SK-N-SH treated with all-trans-retinoic acid at 6 μM for 48 hours (cell line): ENCODE measurements around the gene KIFAP3.
"Not testable (repeated sequence)": the region's sequence is repeated elsewhere in the genome, so short reads cannot be mapped to it uniquely, and the experiment has no call there.

Experiments
- ATAC-seq: fragments of 200-7000 bp; cut with Tn5 transposase; 3 replicates; pipeline ENCODE4 v1.9.1; 2020; ENCODE audit warnings: mild to moderate bottlenecking, moderate library complexity
- ARNTL ChIP-seq: fragments of 450-650 bp; formaldehyde crosslinking; IDR thresholded peaks from 2 replicates; pipeline ENCODE4 v1.5.0; 2020; ENCODE audit warnings: low read depth, mild to moderate bottlenecking, moderate library complexity, borderline replicate concordance
- CREB5 ChIP-seq: fragments of 250-450 bp; sonication (Bioruptor Pico); IDR thresholded peaks from 2 replicates; pipeline ENCODE4 v1.5.1; 2020; ENCODE audit warnings: low read depth, mild to moderate bottlenecking, moderate library complexity
- CSDC2 ChIP-seq: fragments of 250-450 bp; sonication (Bioruptor Pico); IDR thresholded peaks from 2 replicates; pipeline ENCODE4 v1.5.0; 2020; ENCODE audit warnings: mild to moderate bottlenecking, moderate library complexity
- ESRRG ChIP-seq: fragments of 250-450 bp; sonication (Bioruptor Pico); IDR thresholded peaks from 2 replicates; pipeline ENCODE4 v1.6.1; 2021; ENCODE audit warnings: mild to moderate bottlenecking
- GLIS3 ChIP-seq: fragments of 250-450 bp; sonication (Bioruptor Pico); IDR thresholded peaks from 2 replicates; pipeline ENCODE4 v1.5.0; 2020; ENCODE audit warnings: mild to moderate bottlenecking, moderate library complexity
- OSR1 ChIP-seq: fragments of 250-450 bp; sonication (Bioruptor Pico); IDR thresholded peaks from 2 replicates; pipeline ENCODE4 v1.8.0; 2022; ENCODE audit warnings: moderate library complexity, mild to moderate bottlenecking, inconsistent platforms
- POU6F1 ChIP-seq: fragments of 250-450 bp; sonication (Bioruptor Pico); IDR thresholded peaks from 2 replicates; pipeline ENCODE4 v1.8.0; 2021; ENCODE audit warnings: low read depth, mild to moderate bottlenecking, moderate library complexity, borderline replicate concordance
- PPARA ChIP-seq: fragments of 250-450 bp; sonication (Bioruptor Pico); IDR thresholded peaks from 2 replicates; pipeline ENCODE4 v1.5.0; 2020; ENCODE audit warnings: mild to moderate bottlenecking, borderline replicate concordance
- RARB ChIP-seq: fragments of 250-450 bp; sonication (Bioruptor Pico); IDR thresholded peaks from 2 replicates; pipeline ENCODE4 v1.8.0; 2021; ENCODE audit warnings: mild to moderate bottlenecking, moderate library complexity
- SNAI2 ChIP-seq: fragments of 250-450 bp; sonication (Bioruptor Pico); IDR thresholded peaks from 2 replicates; pipeline ENCODE4 v1.5.0; 2020; ENCODE audit warnings: mild to moderate bottlenecking, moderate library complexity
- TCF4 ChIP-seq: fragments of 250-450 bp; sonication (Bioruptor Pico); IDR thresholded peaks from 2 replicates; pipeline ENCODE4 v1.8.0; 2021; ENCODE audit warnings: mild to moderate bottlenecking, moderate library complexity, borderline replicate concordance
- TOX ChIP-seq: fragments of 250-450 bp; sonication (Bioruptor Pico); IDR thresholded peaks from 2 replicates; pipeline ENCODE4 v1.8.0; 2021; ENCODE audit warnings: mild to moderate bottlenecking, moderate library complexity, borderline replicate concordance
- TSHZ2 ChIP-seq: fragments of 250-450 bp; sonication (Bioruptor Pico); IDR thresholded peaks from 2 replicates; pipeline ENCODE4 v1.5.0; 2020; ENCODE audit warnings: mild to moderate bottlenecking, moderate library complexity
- ZC3H10 ChIP-seq: fragments of 250-450 bp; sonication (Bioruptor Pico); IDR thresholded peaks from 2 replicates; pipeline ENCODE4 v1.5.1; 2021; ENCODE audit warnings: mild to moderate bottlenecking, moderate library complexity
- ZFP3 ChIP-seq: fragments of 250-450 bp; sonication (Bioruptor Pico); IDR thresholded peaks from 2 replicates; pipeline ENCODE4 v1.5.0; 2020; ENCODE audit warnings: mild to moderate bottlenecking, moderate library complexity
- ZNF565 ChIP-seq: fragments of 450-650 bp; formaldehyde crosslinking; conservative IDR thresholded peaks from 2 replicates; pipeline ENCODE4 v1.5.0; 2020; ENCODE audit warnings: low read depth, mild to moderate bottlenecking, moderate library complexity
- ZNF70 ChIP-seq: fragments of 450-650 bp; formaldehyde crosslinking; IDR thresholded peaks from 2 replicates; pipeline ENCODE4 v1.5.0; 2020; ENCODE audit warnings: mild to moderate bottlenecking, moderate library complexity
- ZNF8 ChIP-seq: fragments of 450-650 bp; formaldehyde crosslinking; IDR thresholded peaks from 2 replicates; pipeline ENCODE4 v1.5.0; 2020; ENCODE audit warnings: mild to moderate bottlenecking, moderate library complexity

Gene KIFAP3

GRCh38 chr1:169928438-169929209, 145.9 kb downstream of the KIFAP3 start:
- peak; percentile 65 for ATAC-seq
- TF ChIP-seq ARNTL (CRISPR knock-in tag) (no peak), GLIS3 (CRISPR knock-in tag) (no peak), ZC3H10 (CRISPR knock-in tag) (peak; percentile 23; the same call in 1 of the 2 replicates), RARB (no peak), PPARA (CRISPR knock-in tag) (no peak), ZNF565 (CRISPR knock-in tag) (no peak), ZNF8 (CRISPR knock-in tag) (no peak)

- ATAC-seq: peak; percentile 83
- 0 out of 2 replicates have a peak, but pooled peaks have one; percentile 13 for TF ChIP-seq TOX (CRISPR knock-in tag)
- no peak for TF ChIP-seq ZNF70 (CRISPR knock-in tag)
- TF ChIP-seq, all 23 proteins: peak for 1
Measured at GRCh38 chr1:169925505-169926482, 148.7 kb downstream of the KIFAP3 start.

DNA sequence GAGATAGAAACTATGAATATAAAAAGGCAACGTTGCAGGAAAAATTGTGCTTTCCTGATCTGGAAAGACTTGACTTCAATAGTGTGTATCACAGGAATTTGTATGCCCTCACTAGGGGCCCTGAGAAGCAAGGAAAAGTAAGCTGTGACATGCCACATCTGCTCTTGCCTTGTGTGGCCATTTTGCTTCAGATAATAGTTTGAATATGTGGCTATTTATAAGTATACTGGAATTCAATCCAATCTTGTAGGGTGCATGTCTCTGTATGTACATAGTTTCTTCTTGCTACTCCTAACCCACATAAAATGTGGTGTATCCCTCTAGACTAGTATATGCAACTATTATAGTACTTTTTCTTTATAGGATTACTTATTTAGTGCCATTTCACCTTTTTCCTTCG, 149.7 kb downstream of the KIFAP3 start:
- TF ChIP-seq ZNF70 (CRISPR knock-in tag) (no peak), OSR1 (0 out of 2 replicates have a peak, but pooled peaks have one; percentile 7)
- ATAC-seq: peak; percentile 34; the same call in 2 of the 3 replicates

DNA sequence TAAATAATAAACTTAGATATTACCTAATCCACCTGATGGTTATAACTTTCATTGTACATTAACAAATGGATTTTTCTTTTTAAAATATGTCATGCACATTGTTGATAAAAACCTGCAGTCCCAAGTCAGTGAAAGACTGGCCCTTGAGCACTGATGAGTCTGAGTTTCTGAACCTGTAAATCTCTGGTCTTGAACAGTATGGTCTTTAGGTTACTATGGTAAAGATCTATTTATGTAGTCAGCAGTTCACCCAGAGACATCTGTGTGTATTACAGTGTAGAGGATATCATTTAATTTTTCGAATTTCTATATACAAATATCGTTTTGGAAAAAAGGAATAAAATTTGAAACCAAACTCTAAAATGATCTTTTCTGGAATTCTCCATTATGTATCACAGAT, 150.4 kb downstream of the KIFAP3 start:
- TF ChIP-seq ARNTL (CRISPR knock-in tag): no peak
- TF ChIP-seq ZNF565 (CRISPR knock-in tag): no peak
- no peak for TF ChIP-seq CSDC2 (CRISPR knock-in tag)
- no peak for ATAC-seq

- no peak for ATAC-seq
- TF ChIP-seq SNAI2 (no peak), ZFP3 (CRISPR knock-in tag) (no peak), CREB5 (CRISPR knock-in tag) (no peak), POU6F1 (no peak), TCF4 (CRISPR knock-in tag) (no peak), ZNF565 (CRISPR knock-in tag) (no peak)
- TF ChIP-seq, all 23 proteins: peak for 0
Measured at GRCh38 chr1:169921080-169921479, 153.4 kb downstream of the KIFAP3 start.

- TF ChIP-seq PPARA (CRISPR knock-in tag): no peak
- TF ChIP-seq GLIS3 (CRISPR knock-in tag): no peak
- no peak for TF ChIP-seq SNAI2
- TF ChIP-seq TOX (CRISPR knock-in tag): no peak
- TF ChIP-seq POU6F1: no peak
- TF ChIP-seq ZNF8 (CRISPR knock-in tag): no peak
- TF ChIP-seq TSHZ2: no peak
- no peak for TF ChIP-seq CREB5 (CRISPR knock-in tag)
- no peak for TF ChIP-seq ARNTL (CRISPR knock-in tag)
- no peak for TF ChIP-seq ZNF565 (CRISPR knock-in tag)
- no peak for TF ChIP-seq ESRRG (CRISPR knock-in tag)
- TF ChIP-seq TCF4 (CRISPR knock-in tag): no peak
- ATAC-seq: no peak
Measured at GRCh38 chr1:169918927-169919326, 155.6 kb downstream of the KIFAP3 start.

DNA sequence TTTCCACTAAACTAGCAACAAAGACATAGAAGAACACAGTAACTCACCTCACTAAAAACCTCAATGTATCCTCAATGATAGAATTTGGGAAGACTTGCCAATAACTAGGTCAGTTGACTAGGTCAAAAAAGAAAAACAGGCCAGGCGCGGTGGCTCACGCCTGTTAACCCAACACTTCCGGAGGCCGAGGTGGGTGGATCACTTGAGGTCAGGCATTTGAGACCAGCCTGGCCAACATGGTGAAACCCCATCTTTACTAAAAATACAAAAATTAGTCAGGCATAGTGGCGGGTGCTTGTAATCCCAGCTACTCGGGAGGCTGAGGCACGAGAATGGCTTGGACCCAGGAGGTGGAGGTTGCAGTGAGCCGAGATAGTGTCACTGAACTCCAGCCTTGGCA, 156.3 kb downstream of the KIFAP3 start:
- ATAC-seq: not testable (repeated sequence)
